ENCODE data around the gene TAF12.

DNA sequence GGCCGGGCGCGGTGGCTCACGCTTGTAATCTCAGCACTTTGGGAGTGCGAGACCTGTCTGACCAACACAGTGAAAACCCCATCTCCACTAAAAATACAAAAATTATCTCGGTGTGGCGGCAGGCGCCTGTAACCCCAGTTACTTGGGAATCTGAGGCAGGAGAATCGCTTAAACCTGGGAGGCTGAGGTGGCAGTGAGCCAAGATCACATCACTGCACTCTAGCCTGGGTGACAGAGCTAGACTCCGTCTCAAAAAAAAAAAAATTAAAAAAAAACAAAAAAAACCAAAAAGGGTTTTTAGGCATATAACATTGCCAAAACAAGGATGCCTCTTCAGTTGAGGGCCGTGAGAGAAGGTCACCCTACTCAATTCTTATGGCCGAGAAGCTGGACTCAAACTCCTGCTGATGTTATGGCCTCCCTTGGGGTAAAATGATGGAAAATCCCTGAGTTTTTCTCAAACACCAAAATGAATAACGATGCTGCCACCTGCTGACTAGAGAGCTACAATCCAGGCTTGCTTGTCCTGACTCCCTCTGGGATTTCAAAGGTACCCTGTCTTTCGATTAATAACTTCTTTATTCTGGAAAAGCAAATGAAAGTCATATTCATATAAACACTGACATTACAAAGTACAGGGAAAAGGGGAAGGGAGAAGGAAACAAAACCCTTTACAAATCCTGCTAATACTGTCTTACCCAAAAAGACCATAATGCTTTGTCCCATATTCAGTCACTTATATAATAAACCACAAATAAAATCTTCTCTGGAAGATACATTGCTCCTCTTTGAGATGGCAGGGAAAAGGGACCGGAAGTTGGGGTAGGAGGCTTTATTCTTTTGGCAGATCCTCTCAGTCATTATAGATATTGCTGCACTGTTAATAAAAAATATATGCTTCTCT is 40.1 kb downstream of the TAF12 start:
- TF ChIP-seq, protein P1, sequence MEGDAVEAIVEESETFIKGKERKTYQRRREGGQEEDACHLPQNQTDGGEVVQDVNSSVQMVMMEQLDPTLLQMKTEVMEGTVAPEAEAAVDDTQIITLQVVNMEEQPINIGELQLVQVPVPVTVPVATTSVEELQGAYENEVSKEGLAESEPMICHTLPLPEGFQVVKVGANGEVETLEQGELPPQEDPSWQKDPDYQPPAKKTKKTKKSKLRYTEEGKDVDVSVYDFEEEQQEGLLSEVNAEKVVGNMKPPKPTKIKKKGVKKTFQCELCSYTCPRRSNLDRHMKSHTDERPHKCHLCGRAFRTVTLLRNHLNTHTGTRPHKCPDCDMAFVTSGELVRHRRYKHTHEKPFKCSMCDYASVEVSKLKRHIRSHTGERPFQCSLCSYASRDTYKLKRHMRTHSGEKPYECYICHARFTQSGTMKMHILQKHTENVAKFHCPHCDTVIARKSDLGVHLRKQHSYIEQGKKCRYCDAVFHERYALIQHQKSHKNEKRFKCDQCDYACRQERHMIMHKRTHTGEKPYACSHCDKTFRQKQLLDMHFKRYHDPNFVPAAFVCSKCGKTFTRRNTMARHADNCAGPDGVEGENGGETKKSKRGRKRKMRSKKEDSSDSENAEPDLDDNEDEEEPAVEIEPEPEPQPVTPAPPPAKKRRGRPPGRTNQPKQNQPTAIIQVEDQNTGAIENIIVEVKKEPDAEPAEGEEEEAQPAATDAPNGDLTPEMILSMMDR (IDR thresholded peaks at IDR 0.05 in 4 of 5, conservative IDR thresholded peaks at IDR 0.05 in 1 of 5) = peak; percentile 15 to 56 (median 53)
- TF ChIP-seq POLR2A (IDR thresholded peaks at IDR 0.05) = no peak

All from gastrocnemius medialis (tissue), 4 donors.